H1 (cell line): ENCODE results near the gene LAG3. TPM values are rescaled to one million over a fixed set of nuclear protein-coding genes. Genes with fewer than 3 reads are reported as not detected.

Experiments used
- BACH1 ChIP-seq: IDR thresholded peaks from 2 replicates; pipeline ENCODE4 v1.6.1; 2012; ENCODE audit warnings: low read length, improper control_type of control experiment
- BCL11A ChIP-seq, 2 experiments: IDR thresholded peaks; one replicate each; pipeline ENCODE4 v1.6.1; 2011; ENCODE audit warnings: low read depth in 2 of 2, low read length in 2 of 2, mild to moderate bottlenecking in 2 of 2
- CREB1 ChIP-seq: IDR thresholded peaks from 2 replicates; pipeline ENCODE4 v1.6.1; 2012; ENCODE audit warnings: inconsistent platforms
- GABPA ChIP-seq: IDR thresholded peaks from 2 replicates; pipeline ENCODE4 v1.6.1; 2011; ENCODE audit warnings: mild to moderate bottlenecking, low read length, moderate library complexity, borderline replicate concordance; ENCODE audit not compliant: insufficient read depth
- POU5F1 ChIP-seq: IDR thresholded peaks from 2 replicates; pipeline ENCODE4 v1.6.1; 2011; ENCODE audit warnings: low read depth, mild to moderate bottlenecking, low read length, moderate library complexity
- RXRA ChIP-seq: IDR thresholded peaks from 2 replicates; pipeline ENCODE4 v1.6.1; 2011; ENCODE audit warnings: low read depth, mild to moderate bottlenecking, low read length, moderate library complexity; ENCODE audit not compliant: insufficient read depth
- SP1 ChIP-seq: IDR thresholded peaks from 2 replicates; pipeline ENCODE4 v1.6.1; 2011; ENCODE audit warnings: low read depth, low read length
- polyA plus RNA-seq, 7 experiments: library from polyadenylated mRNA; depleted of rRNA in 3 of 7; stranded (reverse) in 5 of 7; unstranded in 2 of 7; fragments of >200 nt in 5 of 7; fragments of 200-250 nt in 2 of 7; gene quantifications; 1 replicate in 5 of 7; 2 replicates in 1 of 7; 4 replicates in 1 of 7; pipeline versions ENCODE4 v1.2.1 to v1.2.3, GENCODE V29; 2011 to 2013; ENCODE audit warnings: missing spikeins in 2 of 7, mixed read lengths in 2 of 7
- total RNA-seq: library from RNA; stranded (reverse); fragmentation: NEBNext Ultra II Directional; extraction: Animal tissue kit (Norgen Biotek cat#: 25700); gene quantifications from 2 replicates; pipeline ENCODE4 v1.2.1, GENCODE V29; 2021

LAG3 gene
- total and polyA plus RNA-seq, 2 of the 8 experiments (the other 6 are each of a cell fraction or from before 2014, with no cell fraction given) = 1.1 to 3.1 TPM

DNA sequence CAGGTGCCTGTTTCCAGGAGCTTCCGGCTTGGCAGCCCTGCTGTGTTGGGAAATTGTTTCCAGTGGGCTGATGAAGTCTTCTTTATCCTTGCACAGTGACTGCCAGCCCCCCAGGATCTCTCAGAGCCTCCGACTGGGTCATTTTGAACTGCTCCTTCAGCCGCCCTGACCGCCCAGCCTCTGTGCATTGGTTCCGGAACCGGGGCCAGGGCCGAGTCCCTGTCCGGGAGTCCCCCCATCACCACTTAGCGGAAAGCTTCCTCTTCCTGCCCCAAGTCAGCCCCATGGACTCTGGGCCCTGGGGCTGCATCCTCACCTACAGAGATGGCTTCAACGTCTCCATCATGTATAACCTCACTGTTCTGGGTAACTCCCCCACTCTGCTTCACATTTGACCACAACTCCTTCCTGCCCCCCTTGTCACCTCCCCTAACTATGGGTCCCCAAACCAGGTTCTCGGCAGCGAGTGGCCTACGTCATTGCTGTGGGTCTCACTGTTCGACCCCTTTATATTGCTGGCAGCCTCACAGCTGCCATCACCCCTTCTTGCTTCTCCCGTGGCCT is 2.3 kb downstream of the LAG3 start (continued):
- TF ChIP-seq SP1 (no peak), BCL11A (IDR thresholded peaks at IDR 0.05; ENCODE audit: low read depth in 2 of 2, low read length in 2 of 2) (no peak), POU5F1 (no peak), CREB1 (no peak), RXRA (no peak), GABPA (no peak), BACH1 (no peak)
